GM18951 (cell line): ENCODE results near the gene GSTO2.

Experiments
- POLR2A ChIP-seq: IDR thresholded peaks from 4 replicates; pipeline ENCODE4 v1.6.1; 2011; ENCODE audit warnings: mild to moderate bottlenecking; ENCODE audit not compliant: insufficient read length, insufficient read depth; ENCODE audit errors: extremely low read depth
- in situ Hi-C: fragments of 300-500 bp; cut with MboI; formaldehyde crosslinking; loops from one replicate; pipeline ENCODE4 v1.12.0; 2022; ENCODE audit warnings: low sequenced_read_pairs, mixed read lengths, inconsistent platforms; ENCODE audit not compliant: unreplicated experiment

GSTO2 gene

GRCh38 chr10:104300736-104301292 lies 31.8 kb downstream of the GSTO2 start:
- in situ Hi-C loops = loop anchor here (5.0 kb wide), 1 partner anchor 46 kb away; no protein-coding TSS in a partner anchor
- TF ChIP-seq POLR2A = no peak

- in situ Hi-C loops = loop anchor here (5.0 kb wide), 1 partner anchor 45 kb away; no protein-coding TSS in a partner anchor
- TF ChIP-seq POLR2A = no peak
Measured at GRCh38 chr10:104301907-104302690, 33.1 kb downstream of the GSTO2 start.

GRCh38 chr10:104303594-104304355 lies 34.8 kb downstream of the GSTO2 start:
- in situ Hi-C loops = loop anchor here (5.0 kb wide), 1 partner anchor 44 kb away; no protein-coding TSS in a partner anchor
- TF ChIP-seq POLR2A = no peak

- in situ Hi-C loops = loop anchor here (5.0 kb wide), 1 partner anchor 43 kb away; no protein-coding TSS in a partner anchor
- no peak for TF ChIP-seq POLR2A
Measured at GRCh38 chr10:104304356-104304745, 35.4 kb downstream of the GSTO2 start.

- in situ Hi-C loops = loop anchor here (5.0 kb wide), 1 partner anchor 42 kb away; no protein-coding TSS in a partner anchor
- no peak for TF ChIP-seq POLR2A
Measured at GRCh38 chr10:104304927-104305326, 35.9 kb downstream of the GSTO2 start.

GRCh38 chr10:104306897-104307296 lies 37.9 kb downstream of the GSTO2 start:
- TF ChIP-seq POLR2A = no peak

GRCh38 chr10:104307576-104308438 lies 38.8 kb downstream of the GSTO2 start:
- in situ Hi-C loops = no loop called here
- no peak for TF ChIP-seq POLR2A

More at GRCh38 chr10:104306897-104307296, 37.9 kb downstream of the GSTO2 start:
- in situ Hi-C loops = no loop called here

GRCh38 chr10:104308439-104308903 lies 39.5 kb downstream of the GSTO2 start:
- in situ Hi-C loops = no loop called here
- no peak for TF ChIP-seq POLR2A

- in situ Hi-C loops = no loop called here
- TF ChIP-seq POLR2A = no peak
Measured at GRCh38 chr10:104309980-104310978, 41.3 kb downstream of the GSTO2 start.

GRCh38 chr10:104311184-104311720 lies 42.3 kb downstream of the GSTO2 start:
- in situ Hi-C loops = no loop called here
- no peak for TF ChIP-seq POLR2A
